Measurements from ENCODE around the gene TRAPPC2L.

TRAPPC2L gene

GRCh38 chr16:88810912-88811768 lies 45.8 kb upstream of the TRAPPC2L start:
- H3K4me3 ChIP-seq (ENCODE audit: low read depth, low read length): peak overlapping the region; percentile 65
- no peak for TF ChIP-seq CTCF (IDR thresholded peaks at IDR 0.05; ENCODE audit: low read depth, low read length)

- H3K4me3 ChIP-seq (ENCODE audit: low read depth, low read length): peak within 1 kb of the TSS; percentile 65
- peak; percentile 17; the same call in 1 of the 2 replicates for TF ChIP-seq CTCF (IDR thresholded peaks at IDR 0.05; ENCODE audit: low read depth, low read length)
Measured at GRCh38 chr16:88811769-88812512, 45.0 kb upstream of the TRAPPC2L start, which contains the start of gene APRT. Gene APRT (minus strand): TSS chr16:88811928. CDS start chr16:88811899, 29 bp downstream.

GRCh38 chr16:88812513-88813268 lies 44.2 kb upstream of the TRAPPC2L start:
- H3K4me3 ChIP-seq (ENCODE audit: low read depth, low read length): peak overlapping the region; percentile 65
- TF ChIP-seq CTCF (IDR thresholded peaks at IDR 0.05; ENCODE audit: low read depth, low read length): no peak

- no peak for TF ChIP-seq CTCF (IDR thresholded peaks at IDR 0.05; ENCODE audit: low read depth, low read length)
- H3K4me3 ChIP-seq (ENCODE audit: low read depth, low read length): no peak overlapping the region
Measured at GRCh38 chr16:88813269-88814143, 43.4 kb upstream of the TRAPPC2L start.

GRCh38 chr16:88814144-88814502 lies 42.8 kb upstream of the TRAPPC2L start:
- TF ChIP-seq CTCF (IDR thresholded peaks at IDR 0.05; ENCODE audit: low read depth, low read length): no peak
- H3K4me3 ChIP-seq (ENCODE audit: low read depth, low read length): no peak overlapping the region

GRCh38 chr16:88815227-88815626 lies 41.7 kb upstream of the TRAPPC2L start:
- no peak for TF ChIP-seq CTCF (IDR thresholded peaks at IDR 0.05; ENCODE audit: low read depth, low read length)
- no peak overlapping the region for H3K4me3 ChIP-seq (ENCODE audit: low read depth, low read length)

Measured in WI38 (cell line).